HG03378 (cell line): ENCODE measurements around the gene SLC7A4.
"Not testable (repeated sequence)": the region's sequence is repeated elsewhere in the genome, so short reads cannot be mapped to it uniquely, and the experiment has no call there.

Experiments used
- ATAC-seq: cut with Tn5 transposase; IDR thresholded peaks from one replicate; pipeline ENCODE4 v1.9.1; 2021; ENCODE audit warnings: mild to moderate bottlenecking, moderate library complexity; ENCODE audit not compliant: unreplicated experiment

Gene SLC7A4

DNA sequence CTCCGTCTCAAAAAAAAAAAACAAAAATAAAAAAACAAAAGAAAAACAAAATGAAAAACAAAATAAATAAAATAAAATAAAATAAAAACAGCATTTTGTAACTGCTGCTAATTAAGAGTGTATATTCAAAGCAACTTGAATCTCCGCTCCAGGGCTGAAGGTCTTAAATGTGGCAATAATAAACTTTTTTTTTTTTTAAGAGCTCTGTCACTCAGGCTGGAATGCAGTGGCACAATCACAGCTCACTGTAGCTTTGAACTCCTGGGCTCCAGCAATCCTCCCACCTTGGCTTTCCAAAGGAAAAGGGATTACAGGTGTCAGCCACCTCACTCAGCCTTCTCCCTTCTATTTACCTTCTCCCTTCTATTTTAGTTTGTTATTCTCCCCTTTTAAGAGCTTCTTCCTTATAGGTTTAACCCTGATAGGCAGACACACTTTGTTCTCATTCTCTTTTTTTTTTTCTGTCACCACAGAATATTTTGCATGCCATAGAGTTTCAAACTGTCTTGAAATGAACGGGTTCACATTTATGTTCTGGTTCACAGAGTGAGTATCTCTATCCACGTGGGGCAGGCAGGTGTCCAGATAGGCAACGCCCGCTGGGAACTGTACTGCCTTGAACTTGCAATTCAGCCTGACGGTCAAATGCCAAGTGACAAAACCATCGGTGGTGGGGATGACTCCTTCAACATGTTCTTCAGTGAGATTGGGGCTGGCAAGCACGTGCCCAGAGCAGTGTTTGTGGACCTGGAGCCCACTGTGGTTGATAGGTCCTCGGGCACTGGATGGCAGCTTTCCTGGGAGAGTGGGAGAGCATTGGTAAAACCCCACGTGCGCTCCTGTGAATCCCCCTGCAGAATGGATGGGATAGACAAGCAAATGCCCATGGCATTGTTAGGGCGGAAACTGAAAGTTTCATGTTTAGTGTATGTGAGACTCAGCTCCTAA, 32.8 kb upstream of the SLC7A4 start:
- no peak for ATAC-seq

GRCh38 chr22:21064425-21064824, 32.1 kb upstream of the SLC7A4 start:
- ATAC-seq: not testable (repeated sequence)

GRCh38 chr22:21061660-21062321, 29.4 kb upstream of the SLC7A4 start:
- ATAC-seq: not testable (repeated sequence)

GRCh38 chr22:21060363-21060762, 28.0 kb upstream of the SLC7A4 start:
- ATAC-seq: not testable (repeated sequence)

DNA sequence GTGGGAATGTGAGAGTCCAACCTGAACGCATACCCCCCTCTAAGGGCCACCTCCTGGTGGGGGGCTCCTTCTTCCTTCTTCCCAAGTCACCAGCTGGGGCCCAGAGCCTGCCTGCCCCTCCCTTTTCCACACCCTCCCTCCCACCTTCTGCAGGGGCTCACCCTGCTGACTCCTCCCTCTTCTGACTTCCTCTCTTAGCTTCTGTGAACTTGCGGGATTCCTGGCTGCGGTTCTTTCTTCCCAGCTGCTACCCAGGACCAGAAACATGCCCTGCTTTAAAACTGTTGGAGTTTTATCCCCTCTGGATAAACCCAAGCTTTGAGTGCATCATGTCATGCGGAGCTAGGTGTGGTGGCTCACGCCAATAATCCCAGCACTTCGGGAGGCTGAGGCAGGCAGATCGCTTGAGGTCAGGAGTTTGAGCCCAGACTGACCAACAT, 23.5 kb upstream of the SLC7A4 start:
- no peak for ATAC-seq

- ATAC-seq: no peak
Measured at GRCh38 chr22:21055564-21055834, 23.1 kb upstream of the SLC7A4 start.

GRCh38 chr22:21054714-21055563, 22.6 kb upstream of the SLC7A4 start:
- ATAC-seq: no peak

- no peak for ATAC-seq
Measured at GRCh38 chr22:21054046-21054713, 21.8 kb upstream of the SLC7A4 start.

GRCh38 chr22:21052715-21053459, 20.5 kb upstream of the SLC7A4 start:
- ATAC-seq: no peak

- ATAC-seq: no peak
Measured at GRCh38 chr22:21051831-21052400, 19.6 kb upstream of the SLC7A4 start.

DNA sequence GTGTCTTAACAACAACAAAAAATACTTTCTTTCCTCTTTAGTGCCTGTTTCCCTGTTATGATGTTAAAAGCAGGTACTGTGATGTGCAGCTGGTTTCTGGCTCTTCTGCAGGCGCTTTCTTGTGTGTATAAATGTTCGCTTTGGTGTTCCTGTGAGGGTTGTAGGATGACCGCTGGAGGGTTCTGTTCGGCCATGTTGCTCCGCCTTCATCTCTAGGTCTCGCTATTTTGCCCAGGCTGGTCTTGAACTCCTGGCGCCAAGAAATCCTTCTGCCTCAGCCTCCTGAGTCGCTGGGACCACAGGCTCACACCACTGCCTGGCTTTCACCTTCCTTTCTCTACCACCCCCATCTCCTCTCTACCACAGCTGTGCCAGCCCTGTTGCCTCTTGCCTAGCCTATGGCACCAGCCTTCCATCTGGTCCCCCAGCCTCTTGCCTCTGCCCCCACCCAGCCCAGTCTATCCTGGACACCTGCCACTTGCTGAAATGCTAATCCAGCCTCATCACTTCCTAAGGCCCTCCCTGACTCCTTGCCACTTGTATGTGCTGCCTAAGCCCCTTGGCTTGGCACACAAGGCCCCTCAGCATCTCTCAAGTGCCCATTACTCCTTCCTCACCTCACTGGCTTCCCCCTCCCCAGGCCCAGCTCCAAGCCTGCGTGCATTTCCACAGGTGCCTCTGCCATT, 18.9 kb upstream of the SLC7A4 start:
- ATAC-seq: no peak

- not testable (repeated sequence) for ATAC-seq
Measured at GRCh38 chr22:21048965-21049364, 16.6 kb upstream of the SLC7A4 start.

- ATAC-seq: not testable (repeated sequence)
Measured at GRCh38 chr22:21048448-21048847, 16.1 kb upstream of the SLC7A4 start.

DNA sequence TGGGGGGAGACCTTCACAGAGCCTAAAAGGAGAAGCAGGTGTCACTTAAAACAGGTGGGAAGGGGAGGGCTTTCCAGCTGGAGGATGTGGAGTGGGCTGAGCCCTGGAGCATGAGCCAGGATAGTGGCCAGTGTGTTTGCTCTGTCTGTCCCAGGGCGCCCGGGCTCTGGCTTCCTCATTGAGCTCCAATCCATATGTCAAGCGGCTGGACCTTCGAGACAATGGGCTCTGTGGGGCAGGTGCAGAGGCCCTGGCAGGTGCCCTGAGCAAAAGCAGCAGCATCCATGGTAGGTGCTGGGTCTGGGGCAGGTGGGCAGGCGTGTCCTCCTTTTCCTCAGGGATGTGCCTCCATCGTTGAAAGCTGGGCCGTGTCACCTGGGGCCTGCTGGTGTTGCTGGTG, 15.4 kb upstream of the SLC7A4 start:
- ATAC-seq: no peak

DNA sequence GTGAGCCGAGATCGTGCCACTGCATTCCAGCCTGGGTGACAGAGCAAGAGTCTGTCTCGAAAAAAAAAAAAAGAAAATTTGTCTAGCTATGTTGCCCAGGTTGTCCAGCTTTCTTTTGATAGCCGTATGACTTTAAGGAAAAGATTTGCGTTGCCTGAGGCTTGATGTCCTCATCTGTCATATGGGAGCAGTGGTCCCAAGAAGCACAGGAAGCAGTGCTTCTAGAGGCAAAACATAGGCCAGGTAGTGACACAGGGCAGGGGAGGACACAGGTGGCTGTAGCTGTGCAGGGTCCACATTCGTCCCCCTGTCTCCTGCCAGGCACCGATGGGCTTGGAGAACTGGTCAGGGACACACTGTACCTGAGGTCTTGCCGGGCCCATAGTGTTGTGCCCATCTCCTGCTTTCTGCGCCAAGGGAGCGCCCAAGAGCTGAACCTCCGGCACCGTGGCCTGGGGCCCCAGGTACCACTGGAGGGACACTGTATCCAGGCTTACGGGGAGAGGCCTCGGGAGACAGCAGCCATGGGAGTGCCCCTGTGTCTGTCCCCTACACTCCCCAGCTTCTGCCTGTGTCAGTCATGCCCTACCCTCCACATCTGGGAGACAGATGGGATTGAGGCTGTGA, 14.8 kb upstream of the SLC7A4 start:
- ATAC-seq: no peak

DNA sequence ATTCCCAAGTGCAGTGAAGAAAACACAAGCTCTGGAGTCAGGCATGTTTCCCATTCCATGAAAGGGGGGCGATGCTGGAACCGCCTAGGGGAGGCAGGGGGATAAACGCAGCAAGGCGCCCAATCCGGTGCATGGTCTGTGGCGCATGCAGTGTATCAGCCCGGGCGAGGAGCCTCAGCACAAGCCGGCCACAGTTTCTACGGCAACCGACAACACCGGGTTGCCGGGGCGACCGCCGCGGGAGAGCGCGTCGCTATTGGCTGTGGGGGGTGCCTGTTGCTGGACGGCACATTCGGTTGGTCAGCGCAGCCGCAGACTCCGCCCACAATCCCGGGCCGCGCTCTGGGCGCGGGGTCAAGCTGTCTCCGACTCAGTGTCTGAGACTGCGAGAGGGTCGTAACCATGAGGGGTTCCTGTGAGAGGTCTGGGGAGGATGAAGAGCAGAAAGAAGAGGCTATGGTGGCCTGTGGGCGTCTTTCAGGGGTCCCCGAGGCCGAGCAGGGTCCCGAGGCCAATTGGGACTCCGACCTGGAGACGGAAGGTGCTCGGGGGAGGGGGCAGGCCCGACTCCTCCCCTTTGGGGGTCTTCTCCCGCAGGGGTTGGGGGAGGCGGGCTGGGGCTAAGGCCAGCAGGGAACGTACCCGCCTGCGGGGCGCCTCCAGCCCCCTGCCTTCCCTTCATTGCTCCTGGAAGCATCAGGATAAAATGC, 13.4 kb upstream of the SLC7A4 start, which contains the start of gene LRRC74B:
LRRC74B (plus strand) TSS at position 362 of the 710 bp plus-strand sequence; CDS start at position 403, 41 bp downstream.
- no peak for ATAC-seq

- ATAC-seq: no peak
Measured at GRCh38 chr22:21044931-21045584, 12.7 kb upstream of the SLC7A4 start.
